ENCODE measurements around the gene PQBP1.

DNA sequence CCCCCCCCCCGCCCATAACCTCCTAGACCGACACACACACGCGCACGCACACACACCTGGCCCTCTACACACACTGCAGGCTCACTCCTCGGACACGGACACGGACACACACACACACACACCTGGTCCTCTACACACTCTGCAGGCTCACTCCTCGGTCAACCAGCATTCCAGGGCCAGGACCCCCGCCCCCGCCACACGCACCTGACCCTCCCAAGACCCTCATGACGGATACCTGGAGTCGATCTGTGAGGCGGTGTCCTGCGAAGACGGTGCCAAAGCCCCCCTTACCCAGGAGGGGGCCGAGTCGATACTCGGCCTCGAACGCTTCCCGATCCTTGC, 20.5 kb downstream of the PQBP1 start:
- TF ChIP-seq, protein P1, sequence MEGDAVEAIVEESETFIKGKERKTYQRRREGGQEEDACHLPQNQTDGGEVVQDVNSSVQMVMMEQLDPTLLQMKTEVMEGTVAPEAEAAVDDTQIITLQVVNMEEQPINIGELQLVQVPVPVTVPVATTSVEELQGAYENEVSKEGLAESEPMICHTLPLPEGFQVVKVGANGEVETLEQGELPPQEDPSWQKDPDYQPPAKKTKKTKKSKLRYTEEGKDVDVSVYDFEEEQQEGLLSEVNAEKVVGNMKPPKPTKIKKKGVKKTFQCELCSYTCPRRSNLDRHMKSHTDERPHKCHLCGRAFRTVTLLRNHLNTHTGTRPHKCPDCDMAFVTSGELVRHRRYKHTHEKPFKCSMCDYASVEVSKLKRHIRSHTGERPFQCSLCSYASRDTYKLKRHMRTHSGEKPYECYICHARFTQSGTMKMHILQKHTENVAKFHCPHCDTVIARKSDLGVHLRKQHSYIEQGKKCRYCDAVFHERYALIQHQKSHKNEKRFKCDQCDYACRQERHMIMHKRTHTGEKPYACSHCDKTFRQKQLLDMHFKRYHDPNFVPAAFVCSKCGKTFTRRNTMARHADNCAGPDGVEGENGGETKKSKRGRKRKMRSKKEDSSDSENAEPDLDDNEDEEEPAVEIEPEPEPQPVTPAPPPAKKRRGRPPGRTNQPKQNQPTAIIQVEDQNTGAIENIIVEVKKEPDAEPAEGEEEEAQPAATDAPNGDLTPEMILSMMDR (IDR thresholded peaks at IDR 0.05; ENCODE audit: extremely low read depth in 1 of 2, insufficient read depth in 1 of 2, low read depth in 1 of 2, low read length in 2 of 2) = no peak
- TF ChIP-seq POLR2AphosphoS5 (IDR thresholded peaks at IDR 0.05; ENCODE audit: insufficient read depth, low read depth, low read length) (no peak), EZH2 (IDR thresholded peaks at IDR 0.05; ENCODE audit: borderline replicate concordance, low read depth, low read length, severe bottlenecking) (no peak), POLR2A (IDR thresholded peaks at IDR 0.05; ENCODE audit: low read depth, low read length) (no peak)
- TF ChIP-seq, protein P2, sequence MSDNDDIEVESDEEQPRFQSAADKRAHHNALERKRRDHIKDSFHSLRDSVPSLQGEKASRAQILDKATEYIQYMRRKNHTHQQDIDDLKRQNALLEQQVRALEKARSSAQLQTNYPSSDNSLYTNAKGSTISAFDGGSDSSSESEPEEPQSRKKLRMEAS (IDR thresholded peaks at IDR 0.05; ENCODE audit: insufficient read depth, insufficient read length) = no peak

All from endothelial cell of umbilical vein (primary cell).